GM18907 (cell line): ENCODE results near the gene TMEM126A.

Experiments
- ATAC-seq: cut with Tn5 transposase; IDR thresholded peaks from one replicate; pipeline ENCODE4 v1.9.1; 2021; ENCODE audit warnings: mild to moderate bottlenecking, moderate library complexity; ENCODE audit not compliant: unreplicated experiment

TMEM126A gene

GRCh38 chr11:85694385-85694980, 46.7 kb downstream of the TMEM126A start:
- ATAC-seq: peak; percentile 61

- no peak for ATAC-seq
These were observed 47.8 kb downstream of the TMEM126A start for GRCh38 chr11:85695546-85695945.

GRCh38 chr11:85697747-85698146, 50.0 kb downstream of the TMEM126A start:
- ATAC-seq: no peak

- ATAC-seq: no peak
These were observed 50.4 kb downstream of the TMEM126A start for GRCh38 chr11:85698195-85698594.

- peak; percentile 89 for ATAC-seq
These were observed 52.4 kb downstream of the TMEM126A start for GRCh38 chr11:85699957-85700741.

- ATAC-seq: no peak
These were observed 57.2 kb downstream of the TMEM126A start for GRCh38 chr11:85704967-85705366.

- ATAC-seq: no peak
These were observed 58.0 kb downstream of the TMEM126A start for GRCh38 chr11:85705800-85706199.
